Measurements from ENCODE around the gene TMEM154.

The TMEM154 gene

GRCh38 chr4:152588869-152589268 is 90.9 kb downstream of the TMEM154 start:
- DNase-seq: no peak

GRCh38 chr4:152587127-152587526 is 92.7 kb downstream of the TMEM154 start:
- DNase-seq: no peak

GRCh38 chr4:152586668-152587067 is 93.1 kb downstream of the TMEM154 start:
- DNase-seq: no peak

- DNase-seq: no peak
Measured at GRCh38 chr4:152585023-152585441, 94.8 kb downstream of the TMEM154 start.

- DNase-seq: no peak
Measured at GRCh38 chr4:152581536-152582160, 98.1 kb downstream of the TMEM154 start.

- DNase-seq: no peak
Measured at GRCh38 chr4:152579916-152580315, 99.9 kb downstream of the TMEM154 start.

- DNase-seq: no peak
Measured at GRCh38 chr4:152579107-152579764, 100.6 kb downstream of the TMEM154 start.

GRCh38 chr4:152578670-152579069 is 101.1 kb downstream of the TMEM154 start:
- DNase-seq: no peak

- DNase-seq: no peak
Measured at GRCh38 chr4:152577708-152578396, 101.9 kb downstream of the TMEM154 start.

GRCh38 chr4:152575533-152575932 is 104.3 kb downstream of the TMEM154 start:
- DNase-seq: no peak

- no peak for DNase-seq
Measured at GRCh38 chr4:152573861-152574260, 105.9 kb downstream of the TMEM154 start.

GRCh38 chr4:152572417-152573086 is 107.2 kb downstream of the TMEM154 start:
- DNase-seq: no peak

GRCh38 chr4:152571770-152572169 is 108.0 kb downstream of the TMEM154 start:
- no peak for DNase-seq

GRCh38 chr4:152571296-152571695 is 108.5 kb downstream of the TMEM154 start:
- no peak for DNase-seq

Measured in stimulated activated CD4-positive, alpha-beta T cell treated with anti-CD3 and anti-CD28 coated beads, Interleukin-2, amount 100 ng/mL, for 48 hours (primary cell).